ENCODE data around the gene PLLP.
A peak's percentile ranks its signal among the peaks of the same experiment; 100 is the strongest.

Gene PLLP

DNA sequence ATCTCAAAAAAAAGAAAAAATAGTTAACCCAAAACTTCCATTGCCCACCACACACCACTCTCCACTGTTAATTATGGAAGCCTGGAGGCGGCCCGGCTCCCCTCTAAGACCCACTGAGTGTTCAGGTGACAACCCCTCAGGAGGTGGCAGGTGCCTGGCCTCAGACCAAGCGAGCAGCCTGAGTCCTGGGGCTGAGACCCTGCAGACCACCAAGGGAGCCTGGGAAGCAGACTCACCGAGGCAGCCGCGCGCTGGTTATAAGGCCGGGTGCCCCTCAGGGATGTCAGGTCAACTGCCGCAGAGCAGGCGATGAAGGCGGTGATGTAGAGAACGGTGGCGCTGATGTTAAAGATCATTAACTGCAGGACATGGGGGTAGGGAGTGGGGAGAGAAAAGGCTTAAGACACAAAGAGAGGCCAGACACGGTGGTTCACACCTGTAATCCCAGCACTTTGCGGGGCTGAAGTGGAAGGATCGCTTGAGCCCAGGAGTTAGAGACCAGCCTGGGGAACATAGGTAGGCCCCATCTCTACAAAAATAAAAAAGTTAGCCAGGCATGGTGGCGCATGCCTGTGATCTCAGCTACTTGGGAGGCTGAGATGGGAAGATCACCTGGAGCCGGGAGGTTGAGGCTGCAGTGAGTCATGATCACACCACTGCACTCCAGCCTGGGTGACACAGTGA, 26.1 kb downstream of the PLLP start:
- peaks cover 12% of the 10 kb centered on the region for H3K4me1 Mint-ChIP-seq
- H3K27me3 Mint-ChIP-seq: no peaks in the 10 kb centered on the region
- peaks cover 11% of the 10 kb centered on the region for H3K36me3 Mint-ChIP-seq
- no peak overlapping the region for H3K4me3 Mint-ChIP-seq
- no peak for ATAC-seq
- no peak overlapping the region for H3K27ac Mint-ChIP-seq
- H3K9me3 Mint-ChIP-seq: no peaks in the 10 kb centered on the region

DNA sequence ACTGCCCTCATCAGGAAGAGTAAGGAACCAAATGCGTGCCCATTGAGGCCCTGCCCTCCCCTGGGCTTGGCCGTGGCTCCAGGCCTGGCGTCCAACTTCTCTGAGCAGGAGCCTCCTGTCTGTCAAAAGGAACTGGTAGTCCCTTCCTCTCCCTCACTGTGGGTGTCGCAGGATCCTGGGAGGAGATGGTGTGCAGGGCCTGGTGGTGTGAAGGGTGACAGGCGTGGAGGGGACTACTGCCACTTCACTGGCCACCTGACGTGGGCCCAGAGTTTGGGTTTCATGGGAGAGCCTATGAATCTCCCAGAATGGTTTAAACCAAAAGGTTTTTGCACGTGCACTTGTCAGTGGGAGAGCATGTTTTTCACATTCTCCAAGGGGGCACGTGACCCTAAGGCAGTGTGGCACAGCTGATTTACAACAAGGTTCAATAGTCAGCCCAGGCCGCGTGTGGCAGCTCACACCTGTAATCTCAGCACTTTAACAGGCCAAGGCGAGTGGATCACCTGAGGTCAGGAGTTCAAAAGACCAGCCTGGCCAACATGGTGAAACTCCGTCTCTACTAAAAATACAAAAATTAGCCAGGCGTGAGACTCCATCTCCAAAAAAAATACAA, 26.9 kb downstream of the PLLP start:
- Mint-ChIP-seq H3K27ac (no peak overlapping the region), H3K4me1 (peaks cover 12% of the 10 kb centered on the region), H3K36me3 (peaks cover 17% of the 10 kb centered on the region), H3K27me3 (no peaks in the 10 kb centered on the region), H3K4me3 (no peak overlapping the region), H3K9me3 (peaks cover under 1% of the 10 kb centered on the region)
- ATAC-seq: no peak

DNA sequence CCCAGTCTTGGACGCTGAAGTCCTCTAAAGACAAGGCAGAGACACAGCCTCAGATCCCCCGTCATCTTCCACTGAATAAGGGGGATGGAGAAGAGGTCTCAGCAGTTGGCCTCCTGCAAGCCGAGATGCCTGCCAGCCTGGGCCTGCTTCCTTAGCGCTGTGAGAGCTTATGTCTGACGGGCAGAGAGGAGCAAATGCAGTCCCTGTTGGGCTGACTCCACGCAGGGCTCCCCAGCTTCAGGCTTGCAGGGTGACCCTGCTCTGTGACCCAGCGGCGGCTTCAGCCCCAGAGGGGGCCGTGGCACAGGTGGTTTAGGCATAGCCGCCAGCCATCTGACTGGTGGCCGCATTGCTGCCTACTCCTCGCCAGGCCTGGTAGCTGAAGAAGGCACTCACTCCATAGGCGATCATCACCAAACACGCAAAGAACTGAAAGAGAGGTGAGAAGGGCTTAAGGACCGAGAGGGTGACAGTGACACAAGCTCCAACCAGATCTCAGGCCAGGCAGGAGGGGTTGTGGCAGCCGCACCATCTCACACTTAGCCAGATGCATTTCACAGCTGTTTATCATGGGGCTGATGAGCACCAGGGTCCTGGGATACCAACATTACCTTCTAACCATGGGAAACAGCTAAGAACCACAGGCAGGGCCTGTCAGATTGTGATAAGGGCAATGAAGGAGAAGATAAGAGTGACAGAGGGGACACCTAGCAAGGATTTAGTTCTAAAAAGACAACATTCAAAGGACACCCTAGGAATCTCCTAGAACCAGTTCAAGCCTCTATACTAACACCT, 27.7 kb downstream of the PLLP start:
- peaks cover 3% of the 10 kb centered on the region for H3K9me3 Mint-ChIP-seq
- no peak overlapping the region for H3K27ac Mint-ChIP-seq

DNA sequence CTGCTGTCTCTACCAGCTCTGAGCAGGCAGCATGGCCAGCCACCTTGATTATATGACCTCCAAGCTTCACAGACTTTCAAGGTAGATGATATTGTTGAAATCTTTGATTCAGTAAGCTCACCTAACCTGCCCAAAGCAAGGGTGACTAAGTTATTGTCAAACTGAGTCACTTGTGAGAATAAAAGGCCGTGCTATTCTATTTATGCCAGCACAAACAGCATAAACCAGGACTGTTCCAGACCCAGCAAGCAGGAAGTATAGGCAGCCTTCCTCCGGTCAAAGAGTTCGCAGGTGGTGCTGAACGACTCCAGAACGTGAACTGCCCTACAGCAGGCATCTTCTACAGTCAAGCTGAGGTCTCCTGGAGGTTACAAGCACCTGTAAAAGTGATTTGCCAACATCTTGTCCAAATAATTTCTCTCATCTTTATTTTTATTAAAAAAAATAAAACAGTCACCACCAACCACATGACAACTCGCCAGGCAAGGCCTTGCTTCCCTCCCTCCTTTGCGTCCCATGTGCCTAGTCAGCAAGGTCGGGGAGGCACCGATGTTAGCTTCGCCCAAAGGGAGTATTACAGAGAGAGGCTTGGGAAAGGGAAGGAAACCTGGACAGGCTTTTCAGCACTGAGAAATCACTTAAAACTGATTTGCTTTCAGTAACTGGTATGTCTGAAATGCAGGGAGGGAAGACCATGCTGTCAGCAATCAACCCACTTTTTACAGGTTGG, 28.6 kb downstream of the PLLP start:
- peaks cover 11% of the 10 kb centered on the region for H3K4me1 Mint-ChIP-seq
- no peak for ATAC-seq
- no peaks in the 10 kb centered on the region for H3K27me3 Mint-ChIP-seq
- H3K36me3 Mint-ChIP-seq: peaks cover 35% of the 10 kb centered on the region
- no peak overlapping the region for H3K27ac Mint-ChIP-seq
- H3K4me3 Mint-ChIP-seq: no peak overlapping the region
- peaks cover 3% of the 10 kb centered on the region for H3K9me3 Mint-ChIP-seq

More for the DNA sequence above, 27.7 kb downstream of the PLLP start:
- Mint-ChIP-seq H3K4me3 (no peak overlapping the region), H3K27me3 (no peaks in the 10 kb centered on the region), H3K4me1 (peaks cover 12% of the 10 kb centered on the region), H3K36me3 (peaks cover 25% of the 10 kb centered on the region)
- no peak for ATAC-seq

DNA sequence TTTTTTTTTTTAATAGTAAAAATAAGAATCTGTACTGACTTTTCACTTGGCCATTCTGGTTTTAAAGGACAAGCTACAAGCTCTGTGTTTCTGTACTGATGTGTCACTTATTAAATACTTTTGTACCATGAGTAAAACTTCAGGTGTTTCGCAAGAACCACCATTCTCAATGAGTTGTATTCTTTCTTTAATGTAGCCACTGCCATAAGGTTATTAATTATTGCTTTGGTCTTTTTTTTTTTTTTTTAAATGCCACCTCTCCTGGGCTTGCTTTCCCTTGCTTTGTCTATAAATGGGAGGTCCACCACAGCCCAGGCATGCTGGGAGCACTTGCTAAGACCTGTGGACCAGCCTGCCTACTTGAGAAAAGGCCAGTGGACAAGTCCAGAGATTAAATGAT, 31.0 kb downstream of the PLLP start:
- ATAC-seq: no peak
- H3K36me3 Mint-ChIP-seq: peaks cover 52% of the 10 kb centered on the region
- H3K9me3 Mint-ChIP-seq: peaks cover 3% of the 10 kb centered on the region
- H3K27ac Mint-ChIP-seq: no peak overlapping the region
- H3K27me3 Mint-ChIP-seq: no peaks in the 10 kb centered on the region
- H3K4me3 Mint-ChIP-seq: no peak overlapping the region
- no peaks in the 10 kb centered on the region for H3K4me1 Mint-ChIP-seq

DNA sequence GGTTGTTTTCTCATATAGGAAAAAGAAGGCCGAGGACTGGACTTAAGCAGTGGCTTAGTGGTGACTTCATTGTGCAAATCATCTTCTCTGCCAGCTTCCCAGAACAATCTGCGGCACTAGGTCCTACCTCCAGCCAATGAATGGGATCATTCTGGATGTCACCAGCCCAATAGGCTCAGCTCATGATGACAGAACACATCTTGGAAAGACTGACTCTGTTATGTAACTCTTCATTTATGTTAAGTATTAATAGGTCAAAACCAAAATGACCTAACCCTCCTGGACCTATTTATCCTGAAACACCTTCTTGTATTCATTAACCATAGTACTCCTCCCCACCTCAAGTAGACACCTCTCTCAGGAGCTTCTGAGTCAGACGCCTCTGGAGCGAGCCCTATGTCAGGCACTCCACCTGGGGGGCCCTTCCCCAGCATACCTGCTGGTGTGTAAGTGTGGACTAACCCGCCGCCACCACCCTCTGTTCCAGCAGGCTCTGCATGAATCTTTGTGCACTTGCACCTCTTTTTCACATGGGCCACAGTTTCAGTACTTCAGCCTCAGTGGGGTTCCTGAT, 32.2 kb downstream of the PLLP start:
- H3K27me3 Mint-ChIP-seq: no peaks in the 10 kb centered on the region
- no peak overlapping the region for H3K27ac Mint-ChIP-seq
- H3K9me3 Mint-ChIP-seq: peaks cover 3% of the 10 kb centered on the region
- no peaks in the 10 kb centered on the region for H3K4me1 Mint-ChIP-seq
- no peak overlapping the region for H3K4me3 Mint-ChIP-seq
- peaks cover 52% of the 10 kb centered on the region for H3K36me3 Mint-ChIP-seq
- ATAC-seq: no peak

DNA sequence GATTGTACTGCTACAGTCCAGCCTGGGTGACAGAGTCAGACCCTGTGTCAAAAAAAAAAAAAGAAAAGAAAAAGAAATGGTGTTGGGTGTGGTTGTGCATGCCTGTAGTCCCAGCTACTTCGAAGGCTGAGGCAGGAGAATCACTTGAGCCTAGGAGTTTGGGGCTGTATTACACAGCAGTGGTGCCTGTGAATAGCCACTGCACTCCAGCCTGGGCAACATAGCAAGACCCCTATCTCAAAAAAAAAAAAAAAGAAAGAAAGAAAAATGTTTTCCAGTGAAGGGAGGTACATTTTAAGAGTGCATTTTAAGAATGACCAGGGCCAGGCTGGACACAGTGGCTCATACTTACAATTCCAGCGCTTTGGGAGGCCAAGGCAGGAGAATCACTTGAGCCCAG, 33.1 kb downstream of the PLLP start:
- no peak overlapping the region for H3K27ac Mint-ChIP-seq
- peaks cover 3% of the 10 kb centered on the region for H3K9me3 Mint-ChIP-seq
- no peaks in the 10 kb centered on the region for H3K27me3 Mint-ChIP-seq
- no peaks in the 10 kb centered on the region for H3K4me1 Mint-ChIP-seq
- no peak for ATAC-seq
- H3K4me3 Mint-ChIP-seq: no peak overlapping the region
- H3K36me3 Mint-ChIP-seq: peaks cover 51% of the 10 kb centered on the region

DNA sequence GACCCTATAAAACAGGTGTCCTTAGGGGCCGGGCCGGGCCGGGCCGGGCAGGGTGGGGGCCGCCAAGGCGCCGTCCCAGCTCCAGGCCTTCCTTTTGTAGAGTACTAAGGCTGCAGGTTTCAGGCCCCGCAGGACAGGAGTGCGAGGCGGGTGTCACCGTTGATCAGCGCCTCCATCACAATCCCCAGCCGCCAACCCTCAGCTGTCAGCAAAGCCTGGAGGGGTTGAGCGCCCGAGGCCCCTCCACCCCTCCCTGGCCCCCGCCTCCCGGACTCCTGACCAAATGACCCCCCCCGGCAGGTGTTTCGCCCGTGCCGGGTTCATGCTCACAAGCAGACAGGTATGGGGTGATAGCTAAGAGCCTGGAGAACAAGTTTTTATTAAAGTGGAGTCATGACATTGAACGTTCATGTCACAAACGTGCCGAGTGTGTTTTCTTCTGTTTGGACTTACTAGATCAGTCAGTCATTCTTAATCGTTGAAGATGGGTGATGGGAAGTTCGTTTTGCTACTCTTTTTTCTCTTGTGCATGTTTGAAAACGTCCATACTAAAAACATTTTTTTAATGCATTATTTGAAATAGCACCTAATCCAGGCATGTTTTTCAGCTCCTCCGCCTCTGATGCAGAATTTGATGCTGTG, 38.9 kb downstream of the PLLP start:
- Mint-ChIP-seq H3K4me3 (peak overlapping the region; percentile 85), H3K36me3 (peaks cover 15% of the 10 kb centered on the region), H3K27me3 (no peaks in the 10 kb centered on the region), H3K9me3 (no peaks in the 10 kb centered on the region), H3K4me1 (peaks cover 30% of the 10 kb centered on the region), H3K27ac (peak overlapping the region; percentile 77)
- peak; percentile 49 for ATAC-seq

DNA sequence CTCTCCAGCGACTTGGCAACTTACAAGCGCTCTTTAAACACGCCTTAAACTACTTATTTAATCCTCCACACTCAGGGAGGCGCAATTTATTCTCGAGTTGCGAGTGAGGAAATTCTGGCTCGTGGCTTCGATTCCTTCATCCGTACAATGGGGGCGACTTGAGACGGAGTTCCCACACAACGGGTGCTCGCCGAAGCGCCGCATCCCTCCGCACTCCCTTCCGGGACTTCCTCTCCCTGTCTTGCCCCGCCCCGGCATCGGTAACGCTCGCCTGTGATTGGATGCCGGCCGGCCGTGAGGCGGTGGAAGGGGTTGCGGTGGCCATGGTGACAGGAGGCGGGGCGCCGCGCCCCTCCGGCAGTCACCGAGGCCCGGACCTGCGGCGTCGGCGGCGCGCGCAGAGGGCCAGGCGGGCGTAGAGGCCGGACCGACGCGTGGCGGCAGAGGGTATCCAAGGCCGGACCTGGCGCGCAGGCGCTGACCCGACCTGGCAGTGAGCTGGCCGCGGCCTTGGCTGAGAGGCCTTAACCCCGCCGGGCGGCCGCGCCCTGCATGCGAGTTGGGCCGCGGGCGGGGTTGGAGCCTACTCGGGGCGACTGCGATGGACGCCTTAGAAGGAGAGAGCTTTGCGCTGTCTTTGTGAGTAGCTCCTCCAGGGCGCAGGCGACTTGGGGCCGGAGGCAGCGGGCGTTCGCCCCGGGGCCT, 39.6 kb downstream of the PLLP start, which contains the start of gene ARL2BP:
Gene ARL2BP, plus strand, starts transcription at position 493 of the 705 bp plus-strand sequence. Its CDS starts 109 bp downstream, at position 602.
- peaks cover 10% of the 10 kb centered on the region for H3K36me3 Mint-ChIP-seq
- H3K4me3 Mint-ChIP-seq: peak within 1 kb of the TSS; percentile 85
- H3K27me3 Mint-ChIP-seq: no peaks in the 10 kb centered on the region
- H3K4me1 Mint-ChIP-seq: peaks cover 33% of the 10 kb centered on the region
- H3K27ac Mint-ChIP-seq: peak within 1 kb of the TSS; percentile 77
- ATAC-seq: peak; percentile 99
- H3K9me3 Mint-ChIP-seq: no peaks in the 10 kb centered on the region

DNA sequence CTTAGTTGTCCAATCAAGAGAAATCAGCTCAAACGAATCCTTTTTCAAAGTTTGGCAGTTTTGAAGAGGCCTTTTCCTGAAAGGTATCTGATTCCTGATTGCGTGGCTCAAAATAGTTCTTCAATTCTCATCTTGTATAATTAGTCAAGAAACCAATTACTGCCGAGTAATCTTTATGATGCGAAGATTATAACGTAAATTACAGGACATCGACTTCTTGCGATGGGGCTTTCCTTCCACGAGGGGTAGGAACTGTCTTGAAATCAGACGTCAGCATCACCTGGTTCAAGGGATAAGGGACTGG, 40.1 kb downstream of the PLLP start:
- peak; percentile 63 for ATAC-seq
- H3K4me1 Mint-ChIP-seq: peaks cover 33% of the 10 kb centered on the region
- no peaks in the 10 kb centered on the region for H3K9me3 Mint-ChIP-seq
- H3K4me3 Mint-ChIP-seq: peak overlapping the region; percentile 85
- peak overlapping the region; percentile 77 for H3K27ac Mint-ChIP-seq
- peaks cover 5% of the 10 kb centered on the region for H3K36me3 Mint-ChIP-seq
- H3K27me3 Mint-ChIP-seq: no peaks in the 10 kb centered on the region

DNA sequence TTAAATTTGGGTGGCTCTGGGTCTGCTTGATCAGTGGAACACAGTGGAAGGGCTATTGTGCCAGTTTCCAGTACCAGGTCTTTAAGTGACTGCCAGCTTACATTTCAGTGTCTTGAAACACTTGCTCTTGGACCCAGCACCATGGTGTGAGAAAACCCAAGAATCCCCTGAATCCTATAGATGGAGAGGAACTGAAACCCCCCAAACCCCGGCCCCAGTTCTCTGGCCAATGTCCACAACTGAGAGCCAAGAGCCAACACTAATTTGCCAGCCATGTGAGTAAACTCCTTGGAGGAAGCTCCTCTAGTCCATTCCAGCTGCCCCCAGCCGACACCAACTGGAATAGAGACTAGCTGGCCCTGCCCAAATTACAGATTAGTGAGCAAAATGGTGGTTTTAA, 41.8 kb downstream of the PLLP start:
- H3K27ac Mint-ChIP-seq: no peak overlapping the region
- peaks cover 5% of the 10 kb centered on the region for H3K36me3 Mint-ChIP-seq
- no peak for ATAC-seq
- no peak overlapping the region for H3K4me3 Mint-ChIP-seq
- H3K9me3 Mint-ChIP-seq: no peaks in the 10 kb centered on the region
- peaks cover 33% of the 10 kb centered on the region for H3K4me1 Mint-ChIP-seq
- no peaks in the 10 kb centered on the region for H3K27me3 Mint-ChIP-seq

DNA sequence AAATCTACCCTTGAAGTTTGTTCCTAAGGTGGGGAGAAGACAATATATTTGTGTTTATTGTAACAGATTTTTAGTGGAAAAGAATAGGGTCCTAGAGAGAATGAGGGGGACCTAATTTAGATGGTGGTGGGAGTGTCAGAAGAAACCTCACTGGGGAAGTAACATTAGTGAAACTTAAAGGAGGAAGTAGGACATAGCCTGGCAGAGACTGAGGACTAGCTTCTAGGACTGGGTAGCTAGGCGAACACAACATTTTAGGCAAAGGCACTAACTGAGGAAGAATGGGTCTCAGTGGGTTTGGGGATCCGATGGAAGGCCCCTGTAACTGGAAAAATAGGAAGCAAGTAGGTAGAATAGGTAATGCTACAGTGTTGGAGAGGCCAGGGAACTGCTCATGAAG, 43.6 kb downstream of the PLLP start:
- no peaks in the 10 kb centered on the region for H3K9me3 Mint-ChIP-seq
- H3K4me1 Mint-ChIP-seq: peaks cover 35% of the 10 kb centered on the region
- H3K4me3 Mint-ChIP-seq: no peak overlapping the region
- no peak for ATAC-seq
- H3K27me3 Mint-ChIP-seq: no peaks in the 10 kb centered on the region
- H3K27ac Mint-ChIP-seq: peak overlapping the region; percentile 68
- H3K36me3 Mint-ChIP-seq: peaks cover 13% of the 10 kb centered on the region

DNA sequence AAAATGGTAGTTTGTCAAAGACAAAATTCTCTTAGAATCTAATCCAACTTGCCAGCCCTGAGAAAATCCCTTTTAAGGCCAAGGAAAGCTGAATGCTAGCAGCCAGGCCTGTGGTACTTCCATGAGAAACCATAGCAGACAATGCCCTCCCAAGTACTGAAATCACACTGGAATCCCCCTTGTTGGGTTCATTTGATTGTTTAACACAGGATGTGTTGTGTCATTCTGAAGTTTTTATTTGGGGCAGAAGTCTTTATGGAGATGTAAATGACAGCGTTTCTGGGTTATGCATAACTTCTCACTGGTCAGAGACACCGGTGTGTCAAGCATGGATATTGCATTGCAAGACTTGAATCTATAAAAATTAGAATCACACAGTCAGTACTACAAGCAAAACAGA, 45.4 kb downstream of the PLLP start:
- H3K4me3 Mint-ChIP-seq: no peak overlapping the region
- peaks cover 24% of the 10 kb centered on the region for H3K36me3 Mint-ChIP-seq
- H3K4me1 Mint-ChIP-seq: peaks cover 40% of the 10 kb centered on the region
- ATAC-seq: no peak
- H3K9me3 Mint-ChIP-seq: no peaks in the 10 kb centered on the region
- H3K27me3 Mint-ChIP-seq: no peaks in the 10 kb centered on the region
- no peak overlapping the region for H3K27ac Mint-ChIP-seq

DNA sequence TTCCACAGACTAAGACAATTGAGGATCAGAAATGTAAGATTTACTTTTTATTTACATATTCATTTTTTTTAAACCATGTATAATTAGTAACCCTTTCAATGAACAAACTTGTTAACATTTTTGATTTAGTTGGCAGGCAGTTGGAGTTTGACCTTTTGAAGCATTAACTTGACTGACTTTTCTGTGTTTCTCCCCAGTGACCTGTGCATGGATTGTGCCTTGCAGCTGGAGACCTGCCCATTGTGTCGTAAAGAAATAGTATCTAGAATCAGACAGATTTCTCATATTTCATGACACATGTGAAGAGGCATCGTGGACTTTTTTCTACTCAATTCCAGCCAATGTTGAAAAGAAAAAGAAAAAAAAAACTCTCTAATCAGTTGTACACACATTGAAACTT, 45.8 kb downstream of the PLLP start:
- Mint-ChIP-seq H3K27ac (no peak overlapping the region), H3K27me3 (no peaks in the 10 kb centered on the region), H3K36me3 (peaks cover 28% of the 10 kb centered on the region), H3K9me3 (no peaks in the 10 kb centered on the region), H3K4me3 (no peak overlapping the region), H3K4me1 (peaks cover 41% of the 10 kb centered on the region)
- ATAC-seq: no peak

All from stimulated activated memory B cell treated with anti-CD40 and anti-IgM and Interleukin-4, amounts not matched to agents 10 μg/mL and 1 μg/mL and 100 μg/mL, for 72 hours (primary cell).